Tibial nerve (tissue), 4 donors: ENCODE data around the gene UAP1.

Source experiments
- EP300 ChIP-seq, 2 donors: sonication (generic); formaldehyde crosslinking; IDR thresholded peaks; one replicate each; pipeline ENCODE4 v1.6.1; 2017; ENCODE audit warnings: antibody characterized with exemption in 2 of 2, mild to moderate bottlenecking in 1 of 2
- TF ChIP-seq, protein P1 (sequence below), 5 experiments: fragments of 200-600 bp in 3 of 5; fragments of 450-650 bp in 2 of 5; sonication (generic) in 3 of 5; IDR thresholded peaks; one replicate each; pipeline ENCODE4 v1.5.1; 2016 to 2019; ENCODE audit warnings: antibody characterized with exemption in 5 of 5, mild to moderate bottlenecking in 3 of 5, moderate library complexity in 2 of 5

DNA sequence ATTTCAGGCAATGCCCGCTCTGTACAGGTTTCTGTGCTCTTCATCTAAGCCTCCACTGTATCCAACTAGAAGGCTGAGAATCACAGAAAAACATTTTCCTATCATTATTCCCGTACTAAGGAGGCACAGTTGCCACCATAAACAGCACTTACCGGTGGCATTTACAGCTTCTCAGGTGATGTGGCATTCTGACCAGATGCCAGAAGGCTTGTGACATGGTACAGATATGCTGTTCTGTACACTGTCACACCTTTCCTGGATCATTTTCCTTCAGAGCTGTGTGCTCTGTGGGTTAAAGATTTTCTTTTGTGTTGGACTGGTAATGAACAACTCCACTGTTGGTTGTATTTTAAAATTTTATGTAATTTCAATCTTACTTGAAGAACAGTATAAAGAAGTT lies 4.0 kb upstream of the UAP1 start:
- TF ChIP-seq, protein P1, sequence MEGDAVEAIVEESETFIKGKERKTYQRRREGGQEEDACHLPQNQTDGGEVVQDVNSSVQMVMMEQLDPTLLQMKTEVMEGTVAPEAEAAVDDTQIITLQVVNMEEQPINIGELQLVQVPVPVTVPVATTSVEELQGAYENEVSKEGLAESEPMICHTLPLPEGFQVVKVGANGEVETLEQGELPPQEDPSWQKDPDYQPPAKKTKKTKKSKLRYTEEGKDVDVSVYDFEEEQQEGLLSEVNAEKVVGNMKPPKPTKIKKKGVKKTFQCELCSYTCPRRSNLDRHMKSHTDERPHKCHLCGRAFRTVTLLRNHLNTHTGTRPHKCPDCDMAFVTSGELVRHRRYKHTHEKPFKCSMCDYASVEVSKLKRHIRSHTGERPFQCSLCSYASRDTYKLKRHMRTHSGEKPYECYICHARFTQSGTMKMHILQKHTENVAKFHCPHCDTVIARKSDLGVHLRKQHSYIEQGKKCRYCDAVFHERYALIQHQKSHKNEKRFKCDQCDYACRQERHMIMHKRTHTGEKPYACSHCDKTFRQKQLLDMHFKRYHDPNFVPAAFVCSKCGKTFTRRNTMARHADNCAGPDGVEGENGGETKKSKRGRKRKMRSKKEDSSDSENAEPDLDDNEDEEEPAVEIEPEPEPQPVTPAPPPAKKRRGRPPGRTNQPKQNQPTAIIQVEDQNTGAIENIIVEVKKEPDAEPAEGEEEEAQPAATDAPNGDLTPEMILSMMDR (IDR thresholded peaks at IDR 0.05), result no peak
- no peak for TF ChIP-seq EP300 (IDR thresholded peaks at IDR 0.05)
